H1 (cell line): ENCODE measurements around the gene RNF208.

ENCODE experiments used
- ASH2L ChIP-seq: fragments of 200-600, 300-600 bp; sonication (generic); IDR thresholded peaks from one replicate; pipeline ENCODE4 v1.7.1; 2017; ENCODE audit warnings: low read length
- ATF3 ChIP-seq: IDR thresholded peaks from 2 replicates; pipeline ENCODE4 v1.6.1; 2011; ENCODE audit warnings: low read depth, mild to moderate bottlenecking, low read length; ENCODE audit not compliant: insufficient read depth
- CREB1 ChIP-seq: IDR thresholded peaks from 2 replicates; pipeline ENCODE4 v1.6.1; 2012; ENCODE audit warnings: inconsistent platforms
- CTBP2 ChIP-seq: IDR thresholded peaks from 2 replicates; pipeline ENCODE4 v1.7.0; 2011; ENCODE audit warnings: borderline replicate concordance, mild to moderate bottlenecking, moderate library complexity, mixed read lengths, low read length; ENCODE audit not compliant: insufficient read depth, insufficient read length
- CTCF ChIP-seq, 3 experiments: IDR thresholded peaks; 1 replicate in 2 of 3; 2 replicates in 1 of 3; pipeline versions ENCODE4 v1.5.1 to v1.6.1; 2011; ENCODE audit warnings: low read length in 3 of 3, mild to moderate bottlenecking in 3 of 3, inconsistent platforms in 2 of 3, low read depth in 1 of 3, moderate library complexity in 1 of 3; ENCODE audit not compliant: insufficient read depth in 1 of 3; ENCODE audit errors: control extremely low read depth in 1 of 3
- EZH2 ChIP-seq: fragments of 200-600 bp; sonication (generic); IDR thresholded peaks from 2 replicates; pipeline ENCODE4 v1.7.1; 2012; ENCODE audit warnings: low read depth, mild to moderate bottlenecking, moderate library complexity, low read length, inconsistent platforms; ENCODE audit not compliant: severe bottlenecking
- GABPA ChIP-seq: IDR thresholded peaks from 2 replicates; pipeline ENCODE4 v1.6.1; 2011; ENCODE audit warnings: mild to moderate bottlenecking, low read length, moderate library complexity, borderline replicate concordance; ENCODE audit not compliant: insufficient read depth
- MAX ChIP-seq: IDR thresholded peaks from 2 replicates; pipeline ENCODE4 v1.6.1; 2012; ENCODE audit warnings: inconsistent platforms
- POLR2A ChIP-seq, 2 experiments: IDR thresholded peaks; 1 replicate in 1 of 2; 2 replicates in 1 of 2; pipeline ENCODE4 v1.6.1; 2011; ENCODE audit warnings: low read depth in 2 of 2, low read length in 2 of 2, mild to moderate bottlenecking in 2 of 2; ENCODE audit errors: control extremely low read depth in 1 of 2
- RNF2 ChIP-seq: fragments of 200-900, 300-1000 bp; sonication (generic); IDR thresholded peaks from 2 replicates; pipeline ENCODE4 v1.7.1; 2016; ENCODE audit warnings: borderline replicate concordance, low read depth, mild to moderate bottlenecking, antibody characterized with exemption, low read length; ENCODE audit not compliant: poor library complexity, severe bottlenecking; ENCODE audit errors: missing control alignments
- SUZ12 ChIP-seq: fragments of 200-600 bp; sonication (generic); IDR thresholded peaks from 2 replicates; pipeline ENCODE4 v1.6.1; 2012; ENCODE audit warnings: mild to moderate bottlenecking, inconsistent platforms, low read length, moderate library complexity, mixed read lengths
- USF2 ChIP-seq: IDR thresholded peaks from 2 replicates; pipeline ENCODE4 v1.6.1; 2011; ENCODE audit warnings: low read length, improper control_type of control experiment
- ZNF274 ChIP-seq: IDR thresholded peaks from 2 replicates; pipeline ENCODE4 v1.7.0; 2012; ENCODE audit warnings: low read length, borderline replicate concordance; ENCODE audit errors: extremely low read depth

GRCh38 chr9:137183980-137184595 is 38.0 kb downstream of the RNF208 start:
- TF ChIP-seq CTCF (IDR thresholded peaks at IDR 0.05; ENCODE audit: control extremely low read depth in 1 of 3, insufficient read depth in 1 of 3, low read depth in 1 of 3, low read length in 3 of 3) (no peak), RNF2 (no peak), ZNF274 (no peak), USF2 (no peak), GABPA (no peak), CTBP2 (no peak), MAX (no peak), ASH2L (no peak), POLR2A (IDR thresholded peaks at IDR 0.05; ENCODE audit: control extremely low read depth in 1 of 2, low read depth in 2 of 2, low read length in 2 of 2) (no peak), ATF3 (no peak), EZH2 (no peak), SUZ12 (no peak), CREB1 (no peak)
